Common myeloid progenitor, CD34-positive (primary cell): ENCODE data around the gene LEUTX.
"Not testable (repeated sequence)": the region's sequence is repeated elsewhere in the genome, so short reads cannot be mapped to it uniquely, and the experiment has no call there.

Experiments used
- CTCF ChIA-PET: fragments of 350-600 bp; sonication (Branson Sonifier 250); formaldehyde crosslinking; loops from one replicate; lab custom pipeline; 2021; ENCODE audit warnings: antibody characterized with exemption; lab: Charles Lee
- POLR2A ChIA-PET: fragments of 350-600 bp; sonication (Branson Sonifier 250); formaldehyde crosslinking; loops from one replicate; lab custom pipeline; 2021; ENCODE audit warnings: antibody characterized with exemption; lab: Charles Lee
- DNase-seq, 3 donors: peaks; one replicate each; pipeline versions ENCODE4 v3.0.0 to v3.0.0-alpha.2; 2013
- H3K27ac ChIP-seq, 2 experiments: 1 replicate in 1 of 2; 2 replicates in 1 of 2; pipeline ENCODE4 v1.7.0; 2013; ENCODE audit warnings: inconsistent platforms in 2 of 2, low read length in 2 of 2, mild to moderate bottlenecking in 2 of 2, low read depth in 1 of 2, moderate library complexity in 1 of 2; ENCODE audit not compliant: severe bottlenecking in 2 of 2, insufficient read depth in 1 of 2, poor library complexity in 1 of 2
- H3K27me3 ChIP-seq, 5 experiments: replicated peaks in 2 of 5; 1 replicate in 3 of 5; 2 replicates in 2 of 5; pipeline versions ENCODE4 v1.6.1 to v1.7.0; 2013; ENCODE audit warnings: low read length in 4 of 5, mild to moderate bottlenecking in 2 of 5, moderate library complexity in 2 of 5, inconsistent platforms in 1 of 5; ENCODE audit not compliant: insufficient read depth in 5 of 5, control insufficient read depth in 4 of 5
- H3K36me3 ChIP-seq, 4 experiments: 1 replicate in 2 of 4; 2 replicates in 2 of 4; pipeline versions ENCODE4 v1.6.1 to v1.7.0; 2013; ENCODE audit warnings: low read length in 3 of 4, control low read depth in 1 of 4, mild to moderate bottlenecking in 1 of 4; ENCODE audit not compliant: control insufficient read depth in 4 of 4, insufficient read depth in 4 of 4
- H3K4me1 ChIP-seq, 4 experiments: 1 replicate in 3 of 4; 2 replicates in 1 of 4; pipeline versions ENCODE4 v1.6.1 to v1.7.1; 2013; ENCODE audit warnings: low read length in 3 of 4, mild to moderate bottlenecking in 3 of 4, control low read depth in 1 of 4, inconsistent platforms in 1 of 4, moderate library complexity in 1 of 4; ENCODE audit not compliant: control insufficient read depth in 4 of 4, insufficient read depth in 4 of 4; ENCODE audit errors: control extremely low read depth in 1 of 4
- H3K4me3 ChIP-seq, 7 experiments: 1 replicate in 4 of 7; 2 replicates in 3 of 7; pipeline versions ENCODE4 v1.5.1 to v1.7.0; 2013; ENCODE audit warnings: mild to moderate bottlenecking in 7 of 7, low read length in 6 of 7, moderate library complexity in 6 of 7, inconsistent platforms in 2 of 7, low read depth in 2 of 7, control low read depth in 1 of 7; ENCODE audit not compliant: insufficient read depth in 4 of 7, control insufficient read depth in 1 of 7; ENCODE audit errors: extremely low read depth in 1 of 7
- H3K9me3 ChIP-seq, 5 experiments: 1 replicate in 4 of 5; 2 replicates in 1 of 5; pipeline versions ENCODE4 v1.6.1 to v1.7.1; 2013; ENCODE audit warnings: low read length in 4 of 5, mild to moderate bottlenecking in 2 of 5, inconsistent platforms in 1 of 5, low read depth in 1 of 5, moderate library complexity in 1 of 5; ENCODE audit not compliant: control insufficient read depth in 4 of 5, insufficient read depth in 2 of 5; ENCODE audit errors: control extremely low read depth in 1 of 5
- WGBS: methylation state at CpG from one replicate; pipeline ENCODE4 v1.1.5; 2013; ENCODE audit not compliant: insufficient coverage; 5-methylcytosine and 5-hydroxymethylcytosine counted together

The LEUTX gene

GRCh38 chr19:39796000-39796498, 17.4 kb downstream of the LEUTX start:
- H3K27ac ChIP-seq: no peak overlapping the region
- no peak for DNase-seq
- WGBS: 58% methylated on average over 2 of the region's 2 CpGs
- no peak overlapping the region for H3K4me3 ChIP-seq
- no peaks in the 10 kb centered on the region for H3K9me3 ChIP-seq
- H3K27me3 ChIP-seq: peaks cover 0 to 10% (median 2%) of the 10 kb centered on the region in 5 experiments
- no peaks in the 10 kb centered on the region for H3K36me3 ChIP-seq
- peaks cover 0 to 2% (median 0%) of the 10 kb centered on the region in 4 experiments for H3K4me1 ChIP-seq
- ChIA-PET POLR2A (no interaction called here), CTCF (interaction anchor here (1.1 to 2.4 kb wide), 3 partner anchors 16 to 48 kb away, joined by 3 to 11 read pairs (median 3); no protein-coding TSS in a partner anchor)

- WGBS: no CpG with 5 or more reads among the region's 2 CpGs
- Histone ChIP-seq H3K4me3 (no peak overlapping the region), H3K4me1 (peaks cover 0 to 2% (median 0%) of the 10 kb centered on the region in 4 experiments), H3K27ac (no peak overlapping the region), H3K36me3 (no peaks in the 10 kb centered on the region), H3K9me3 (no peaks in the 10 kb centered on the region), H3K27me3 (peaks cover 0 to 10% (median 3%) of the 10 kb centered on the region in 5 experiments)
- ChIA-PET POLR2A (no interaction called here), CTCF (no interaction called here)
- DNase-seq: no peak
Measured at GRCh38 chr19:39797083-39797482, 18.4 kb downstream of the LEUTX start.

GRCh38 chr19:39802958-39803357, 24.3 kb downstream of the LEUTX start:
- 56% methylated on average over 4 of the region's 4 CpGs for WGBS
- ChIA-PET POLR2A (no interaction called here), CTCF (interaction anchor here (1.2 to 5.4 kb wide), 4 partner anchors 9 to 41 kb away, joined by 3 to 19 read pairs (median 6); no protein-coding TSS in a partner anchor)
- peaks cover 2 to 11% (median 3%) of the 10 kb centered on the region in 5 experiments for H3K27me3 ChIP-seq
- no peak for DNase-seq
- no peaks in the 10 kb centered on the region for H3K9me3 ChIP-seq
- H3K36me3 ChIP-seq: no peaks in the 10 kb centered on the region
- H3K4me1 ChIP-seq: no peaks in the 10 kb centered on the region
- H3K4me3 ChIP-seq: no peak overlapping the region
- H3K27ac ChIP-seq: no peak overlapping the region

- Histone ChIP-seq H3K9me3 (no peaks in the 10 kb centered on the region), H3K4me3 (no peak overlapping the region), H3K36me3 (no peaks in the 10 kb centered on the region), H3K27me3 (peaks cover 2 to 11% (median 3%) of the 10 kb centered on the region in 5 experiments), H3K4me1 (no peaks in the 10 kb centered on the region), H3K27ac (no peak overlapping the region)
- POLR2A ChIA-PET: interaction anchor here (1.1 kb wide), 1 partner anchor 22 kb away, joined by 4 read pairs; no protein-coding TSS in a partner anchor
- DNase-seq: peak in 1 of 3 donors; percentile 38
- CTCF ChIA-PET: interaction anchor here (0.6 to 3.0 kb wide), 2 partner anchors 38 to 972 kb away, joined by 4 to 8 read pairs; no protein-coding TSS in a partner anchor
- WGBS: 76% methylated on average over 5 of the region's 5 CpGs
Measured at GRCh38 chr19:39805104-39805503, 26.4 kb downstream of the LEUTX start.

GRCh38 chr19:39807846-39808364, 29.3 kb downstream of the LEUTX start:
- Histone ChIP-seq H3K4me1 (no peaks in the 10 kb centered on the region), H3K27ac (no peak overlapping the region), H3K4me3 (no peak overlapping the region), H3K9me3 (no peaks in the 10 kb centered on the region), H3K36me3 (no peaks in the 10 kb centered on the region), H3K27me3 (peaks cover 0 to 6% (median 3%) of the 10 kb centered on the region in 5 experiments)
- no CpG with 5 or more reads among the region's 5 CpGs for WGBS
- POLR2A ChIA-PET: no interaction called here
- CTCF ChIA-PET: interaction anchor here (1.3 to 3.0 kb wide), 2 partner anchors 15 to 35 kb away, joined by 4 to 8 read pairs; no protein-coding TSS in a partner anchor
- no peak for DNase-seq

GRCh38 chr19:39808688-39809087, 30.0 kb downstream of the LEUTX start:
- POLR2A ChIA-PET, H3K27ac ChIP-seq, H3K9me3 ChIP-seq, H3K36me3 ChIP-seq, H3K27me3 ChIP-seq, H3K4me3 ChIP-seq, DNase-seq, H3K4me1 ChIP-seq: not testable (repeated sequence)
- 100% methylated on average over 1 of the region's 7 CpGs for WGBS
- CTCF ChIA-PET: interaction anchor here (1.3 kb wide), 1 partner anchor 16 kb away, joined by 4 read pairs; no protein-coding TSS in a partner anchor

GRCh38 chr19:39809368-39809767, 30.7 kb downstream of the LEUTX start:
- DNase-seq: no peak
- no peaks in the 10 kb centered on the region for H3K4me1 ChIP-seq
- no peaks in the 10 kb centered on the region for H3K36me3 ChIP-seq
- 100% methylated on average over 3 of the region's 4 CpGs for WGBS
- no peaks in the 10 kb centered on the region for H3K9me3 ChIP-seq
- ChIA-PET POLR2A (no interaction called here), CTCF (no interaction called here)
- no peak overlapping the region for H3K4me3 ChIP-seq
- no peak overlapping the region for H3K27ac ChIP-seq
- peaks cover 0 to 2% (median 0%) of the 10 kb centered on the region in 5 experiments for H3K27me3 ChIP-seq
